Measurements from ENCODE around the gene VAMP8.
"Not testable (repeated sequence)": the region's sequence is repeated elsewhere in the genome, so short reads cannot be mapped to it uniquely, and the experiment has no call there.

Gene VAMP8

DNA sequence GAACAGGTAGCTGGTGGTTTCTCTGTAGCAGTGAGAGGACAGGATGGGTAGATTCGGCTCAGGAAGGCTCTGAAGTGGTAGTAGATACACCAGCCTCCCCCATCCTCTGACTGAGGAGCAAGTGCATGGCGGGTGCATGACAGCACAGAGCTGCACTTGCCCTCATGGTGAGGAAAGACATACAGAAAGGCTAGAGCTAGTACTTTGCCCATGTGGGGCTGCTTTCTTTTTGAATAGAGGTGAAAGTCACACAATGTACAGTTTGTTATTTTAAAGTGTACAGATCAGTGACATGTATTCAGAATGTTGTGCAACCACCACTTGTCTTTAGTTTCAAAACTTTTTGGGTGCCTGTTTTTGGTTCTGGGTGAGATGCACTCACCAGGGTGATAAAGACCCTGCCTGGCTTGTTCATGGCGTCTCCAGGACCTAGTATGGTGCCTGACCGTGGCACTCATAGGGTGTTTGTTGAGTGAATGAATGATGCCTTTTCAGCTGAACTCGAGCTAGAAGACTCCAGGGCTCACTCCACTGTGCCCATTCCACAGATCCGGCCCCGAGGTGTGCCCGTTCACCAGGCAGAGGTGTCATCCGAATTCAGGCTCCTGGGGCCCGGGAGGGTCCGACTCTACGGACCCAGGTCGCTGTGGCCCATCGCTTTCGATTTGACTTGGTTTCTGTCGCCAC, 6.4 kb downstream of the VAMP8 start:
- no peak for DNase-seq

DNA sequence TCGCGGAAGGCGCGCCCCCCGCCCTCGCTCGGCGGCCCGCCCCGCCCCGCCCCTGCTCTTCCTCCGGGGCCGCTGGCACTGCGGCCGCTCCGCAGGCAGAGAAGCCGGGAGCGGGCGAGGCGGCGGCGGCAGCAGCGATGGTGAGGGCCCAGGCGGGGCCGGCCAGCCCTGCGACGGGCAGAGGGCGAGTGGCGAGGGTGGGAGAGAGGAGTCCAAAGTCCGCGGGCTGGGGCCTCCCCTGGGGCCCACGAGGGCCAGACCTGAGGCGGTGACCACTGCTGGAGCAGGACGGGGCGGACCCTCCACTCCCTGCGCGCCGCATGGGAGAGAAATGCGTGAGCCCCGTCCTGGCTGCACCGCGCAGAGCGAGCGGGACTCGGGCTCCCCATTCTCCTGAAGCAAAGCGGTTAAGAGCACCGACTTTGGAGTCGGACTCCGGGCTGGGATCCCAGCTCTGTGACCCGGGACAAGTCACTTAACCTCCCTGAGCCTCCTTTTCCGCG, 7.0 kb downstream of the VAMP8 start, which contains the start of gene VAMP5:
VAMP5 (plus strand) TSS at position 78 of the 503 bp plus-strand sequence; CDS start at position 138, 60 bp downstream.
- no peak for DNase-seq

DNA sequence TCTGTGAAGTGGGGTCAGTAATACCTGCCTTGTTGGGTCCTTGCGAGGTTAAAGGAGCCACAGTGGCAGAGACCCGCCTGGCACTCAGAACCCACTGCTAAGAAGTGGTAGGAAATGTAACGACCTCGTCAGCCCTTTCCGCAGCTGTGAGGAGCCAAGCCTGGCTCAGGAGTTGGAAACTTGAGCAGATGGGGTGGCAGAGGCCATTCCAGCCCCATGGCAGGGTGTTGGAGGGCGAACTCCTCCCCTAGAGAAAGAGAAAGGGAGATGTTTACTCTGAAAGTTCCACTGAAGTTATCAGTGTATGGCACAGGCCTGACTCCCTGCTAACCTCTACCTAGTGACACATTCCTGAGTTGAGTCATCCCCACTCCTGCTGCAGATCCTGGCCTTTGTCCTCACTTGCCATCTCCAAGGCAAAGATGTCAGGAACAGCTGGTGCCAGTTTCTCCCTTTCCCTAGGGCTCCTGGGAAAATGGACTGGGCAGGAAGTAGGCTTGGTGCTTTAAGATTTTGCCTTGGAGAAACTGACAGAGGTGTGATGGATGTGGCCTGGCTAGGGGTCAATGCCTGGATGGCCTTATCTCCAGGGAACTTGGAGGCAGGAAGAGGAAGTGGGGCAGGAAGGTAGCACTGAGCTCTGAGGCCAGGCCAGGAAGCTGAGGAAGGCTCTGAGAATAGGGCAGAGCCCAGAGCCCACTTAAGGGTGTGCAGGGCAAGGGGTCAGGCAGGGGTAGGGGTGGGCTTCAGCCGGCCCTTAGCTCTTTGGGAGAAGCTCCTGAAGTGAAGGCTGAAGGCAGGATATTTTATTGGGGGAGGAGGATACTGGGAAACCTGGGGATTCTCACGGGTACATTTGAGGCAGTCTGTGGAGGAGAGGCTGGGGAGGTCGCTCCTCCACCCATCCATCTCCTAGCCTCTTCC, 7.7 kb downstream of the VAMP8 start:
- no peak for DNase-seq

DNA sequence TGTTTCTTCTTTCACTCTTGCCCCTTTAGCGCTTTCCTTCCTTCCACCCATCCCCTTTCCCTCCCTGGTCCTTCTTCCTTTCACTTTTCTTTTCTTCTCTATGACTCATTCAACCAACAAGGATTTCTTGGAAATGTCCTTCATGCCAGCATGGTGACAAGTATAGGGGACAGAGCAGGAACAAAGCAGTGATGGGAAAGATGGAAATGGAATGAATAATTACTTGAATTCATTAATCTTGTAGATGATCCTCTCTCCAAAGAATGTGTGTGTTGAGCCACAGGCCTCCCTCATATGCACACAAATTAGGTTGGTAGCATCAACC, 8.4 kb downstream of the VAMP8 start:
- DNase-seq, result no peak

DNA sequence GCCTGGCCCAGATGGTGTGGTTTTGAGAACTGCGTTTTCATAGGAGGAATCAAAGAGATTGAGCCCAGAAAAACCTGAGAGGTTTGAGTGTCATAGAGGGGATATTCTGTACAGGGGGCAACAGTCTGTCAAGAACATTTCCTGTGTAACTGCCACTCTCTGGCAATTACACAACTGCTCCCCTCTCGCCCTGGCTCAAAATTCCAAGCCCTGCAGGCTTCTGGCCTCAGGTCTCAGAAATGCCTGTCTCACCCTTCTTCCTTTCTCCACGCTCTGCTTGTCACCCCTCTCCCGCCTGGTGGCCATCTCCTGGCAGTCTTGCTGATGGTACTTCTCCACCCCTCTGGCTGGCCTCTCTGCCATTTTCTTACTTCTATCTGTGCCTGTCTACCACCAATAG, 10.8 kb downstream of the VAMP8 start:
- DNase-seq, result no peak

DNA sequence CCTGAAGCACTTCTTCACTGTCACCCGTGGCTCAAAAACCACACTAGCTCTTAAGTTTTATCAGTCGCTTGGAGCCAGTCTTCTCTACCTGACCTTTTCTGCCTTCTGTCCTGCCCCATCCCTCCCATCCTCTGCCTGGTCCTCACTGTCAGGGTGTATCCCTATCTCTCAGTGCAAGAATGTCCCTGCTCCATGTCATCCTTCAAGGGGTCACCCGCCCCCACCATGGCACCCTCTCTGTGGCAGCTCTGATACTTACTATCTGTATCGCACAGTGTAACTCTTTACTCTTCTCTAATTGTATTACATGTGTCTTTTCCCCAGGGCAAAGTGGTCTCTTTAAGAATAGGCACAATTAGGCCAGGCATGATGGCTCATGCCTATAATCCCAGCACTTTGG, 11.3 kb downstream of the VAMP8 start:
- no peak for DNase-seq

DNA sequence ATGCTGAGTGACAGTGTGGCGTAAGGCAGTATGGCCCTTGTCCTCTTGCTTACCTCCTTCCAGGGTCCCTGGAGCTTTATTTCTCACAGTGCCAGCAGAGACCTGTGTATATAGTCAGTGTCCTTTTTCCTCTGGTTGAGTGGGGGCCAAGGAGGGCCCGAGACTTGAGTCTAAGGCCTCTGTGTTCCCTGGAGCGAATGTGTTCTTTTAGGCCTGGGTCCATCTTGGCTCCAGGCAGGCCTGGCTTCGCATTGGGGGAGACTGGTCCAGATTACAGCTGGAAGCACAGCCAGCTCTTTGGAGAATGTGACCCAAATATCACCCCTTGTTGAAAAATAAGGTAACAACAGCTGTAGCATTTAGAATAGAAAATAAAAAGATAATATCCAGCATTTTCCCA, 11.8 kb downstream of the VAMP8 start:
- DNase-seq, result no peak

DNA sequence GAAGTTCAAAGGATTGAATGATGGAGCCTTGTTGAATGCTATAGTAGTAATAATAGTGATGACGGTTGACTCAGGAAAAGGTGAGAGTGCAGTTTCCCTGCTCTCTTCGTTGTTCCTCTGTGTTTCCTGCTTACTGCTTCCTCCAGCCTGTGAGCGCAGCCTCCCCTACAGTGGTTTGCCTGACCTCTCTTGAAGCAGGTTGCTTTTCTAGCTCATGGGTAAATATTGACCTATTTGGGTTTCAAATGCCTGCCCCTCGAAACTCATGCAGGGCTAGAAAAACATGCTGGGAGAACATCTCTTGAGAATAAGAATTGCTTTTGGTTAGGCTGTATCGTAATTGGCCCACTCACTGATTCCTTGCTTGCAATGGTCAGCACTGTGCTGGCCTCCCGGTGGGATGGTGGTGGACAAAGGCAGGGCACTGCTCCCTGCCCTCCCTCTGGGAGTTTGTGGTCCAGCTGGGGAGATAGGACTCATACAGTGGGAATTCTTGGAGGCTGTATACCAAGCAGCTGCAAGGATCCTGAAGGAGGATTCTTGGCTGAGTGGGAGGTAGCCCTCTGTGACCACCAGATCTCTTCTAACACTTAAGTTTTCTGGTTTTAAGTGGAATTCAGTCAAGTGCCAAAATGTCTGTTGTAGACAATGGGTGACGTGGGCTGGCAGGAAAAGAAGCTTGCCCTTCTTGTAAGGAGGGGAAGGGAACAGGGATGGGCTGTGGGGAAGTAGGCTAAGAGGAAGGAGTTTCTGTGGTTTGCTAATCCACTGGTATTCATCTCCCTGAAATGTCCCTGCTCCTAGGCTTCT, 12.8 kb downstream of the VAMP8 start:
- peak in 1 of 2 donors; percentile 24 for DNase-seq

DNA sequence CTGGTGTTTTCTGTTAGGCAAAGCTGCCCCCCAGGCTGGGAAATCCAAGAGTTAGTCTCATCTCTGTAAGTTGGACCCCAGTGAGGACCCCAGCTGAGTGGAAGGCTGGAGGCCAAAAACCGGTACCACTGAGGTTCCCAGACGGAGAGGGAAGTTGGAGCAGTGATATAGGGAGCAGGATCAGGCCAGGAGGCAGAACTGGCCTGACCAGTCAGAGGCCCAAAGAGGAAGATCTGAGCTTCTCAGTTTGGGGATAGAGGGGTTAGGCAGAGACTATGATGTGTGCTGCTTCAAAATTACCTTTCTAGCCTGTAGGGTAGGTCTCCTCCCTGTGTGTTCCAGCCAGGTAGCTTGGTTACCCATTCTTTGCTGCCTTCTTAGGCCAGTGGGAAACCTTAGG, 13.6 kb downstream of the VAMP8 start:
- DNase-seq, result no peak

DNA sequence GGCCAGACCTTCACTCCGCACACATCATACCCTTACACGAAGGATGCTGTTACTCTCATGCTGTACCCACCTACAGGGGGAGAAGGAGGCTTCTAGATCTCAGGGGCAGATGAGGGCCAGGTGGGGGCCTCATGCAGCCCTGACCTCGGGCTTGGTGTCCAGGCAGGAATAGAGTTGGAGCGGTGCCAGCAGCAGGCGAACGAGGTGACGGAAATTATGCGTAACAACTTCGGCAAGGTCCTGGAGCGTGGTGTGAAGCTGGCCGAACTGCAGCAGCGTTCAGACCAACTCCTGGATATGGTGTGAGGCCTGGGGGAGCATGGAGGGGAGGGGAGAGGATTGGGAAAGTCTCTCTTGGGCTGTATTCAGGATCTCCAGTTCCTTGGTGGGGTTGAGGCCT, 14.2 kb downstream of the VAMP8 start:
- DNase-seq, result no peak

DNA sequence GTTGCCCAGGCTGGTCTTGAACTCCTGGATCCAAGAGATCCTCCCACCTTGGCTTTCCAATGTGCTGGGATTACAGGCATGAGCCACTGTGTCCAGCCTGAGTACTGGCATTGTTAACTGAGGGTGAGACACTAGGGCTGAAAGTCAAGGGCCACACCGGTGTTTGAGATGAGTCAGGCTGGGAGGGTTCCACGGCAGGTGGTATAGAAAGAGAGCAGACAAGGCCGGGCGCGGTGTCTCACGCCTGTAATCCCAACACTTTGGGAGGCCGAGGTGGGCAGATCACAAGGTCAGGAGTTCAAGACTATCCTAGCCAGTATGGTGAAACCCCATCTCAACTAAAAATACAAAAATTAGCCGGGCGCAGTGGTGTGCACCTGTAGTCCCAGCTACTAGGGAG, 14.9 kb downstream of the VAMP8 start:
- not testable (repeated sequence) for DNase-seq

DNA sequence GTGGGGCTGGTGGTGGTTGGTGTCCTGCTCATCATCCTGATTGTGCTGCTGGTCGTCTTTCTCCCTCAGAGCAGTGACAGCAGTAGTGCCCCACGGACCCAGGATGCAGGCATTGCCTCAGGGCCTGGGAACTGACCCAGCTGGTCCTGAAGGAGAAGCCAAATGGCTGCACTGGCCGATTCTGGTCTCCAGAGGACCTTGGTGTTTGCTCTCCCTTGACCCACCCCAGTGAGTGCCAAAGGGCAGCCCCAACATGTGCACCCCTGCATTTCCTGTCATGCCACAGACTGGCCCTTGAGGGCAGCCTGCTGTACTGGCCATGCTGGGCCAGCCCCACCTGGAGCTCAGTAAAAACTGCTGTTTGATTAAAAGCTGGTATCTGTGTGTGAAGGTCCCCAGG, 15.6 kb downstream of the VAMP8 start:
- DNase-seq, result no peak

DNA sequence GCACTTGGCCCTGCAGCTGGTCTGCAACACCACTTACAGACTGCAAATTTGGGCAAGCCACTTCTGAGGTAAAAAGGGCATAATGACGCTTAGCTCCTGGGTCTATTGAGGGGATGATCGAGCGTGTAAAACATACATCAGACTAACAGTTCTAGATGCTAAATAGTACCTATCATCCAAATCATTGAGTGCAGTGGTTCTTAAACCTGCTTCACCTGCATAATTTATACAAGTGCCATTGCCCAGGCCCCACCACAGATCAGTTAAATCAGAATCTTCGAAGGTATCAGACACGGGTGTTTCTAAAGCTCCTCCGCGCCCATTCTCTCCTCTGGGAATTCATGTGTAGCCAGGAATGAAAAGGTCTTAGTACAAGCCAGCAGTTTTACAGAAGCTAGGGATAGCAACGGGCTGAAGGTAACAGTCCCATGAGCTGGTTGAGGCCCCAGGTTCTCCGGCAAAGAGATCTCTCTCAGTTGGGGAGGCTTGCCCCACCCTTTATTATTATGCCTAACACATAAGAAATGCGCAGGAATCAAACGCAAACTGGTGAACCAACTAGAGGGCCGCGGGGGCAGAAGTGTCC, 17.4 kb downstream of the VAMP8 start:
- no peak for DNase-seq

DNA sequence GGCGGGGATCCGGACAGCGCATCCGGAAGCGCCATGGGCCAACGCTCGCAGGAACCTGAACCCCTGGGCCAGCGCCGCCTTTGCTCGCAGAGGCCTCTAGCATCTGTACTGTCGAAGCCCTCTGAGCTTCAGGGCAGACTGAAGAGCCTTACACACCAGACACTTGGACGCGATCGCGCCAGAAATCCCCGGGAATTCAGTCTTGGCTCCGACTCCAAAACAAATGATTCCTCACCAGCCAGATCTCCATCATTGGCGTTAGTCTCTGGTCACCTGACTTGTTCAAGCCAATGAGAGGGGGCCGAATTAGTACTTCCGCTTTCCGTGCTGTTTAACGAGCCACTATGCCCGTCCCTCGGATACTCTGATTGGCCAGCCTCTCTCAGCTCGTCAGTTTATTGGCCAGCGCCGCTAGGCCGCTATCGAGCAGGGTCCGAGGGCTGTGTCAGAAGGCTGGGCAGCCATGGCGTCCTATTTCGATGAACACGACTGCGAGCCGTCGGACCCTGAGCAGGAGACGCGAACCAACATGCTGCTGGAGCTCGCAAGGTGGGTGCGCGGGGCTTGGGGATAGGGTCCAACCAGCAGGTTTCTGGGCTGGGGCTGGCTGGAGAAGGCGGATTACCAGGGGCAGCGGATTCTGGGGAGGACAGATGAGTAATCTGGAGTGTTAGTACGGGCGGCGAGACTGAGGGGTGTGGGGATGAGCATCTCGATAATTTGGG, 18.1 kb downstream of the VAMP8 start, which contains the start of gene RNF181:
RNF181 (plus strand) TSS at position 445 of the 725 bp plus-strand sequence; CDS start at position 464, 19 bp downstream.
- peak; percentile 97 to 99 for DNase-seq

DNA sequence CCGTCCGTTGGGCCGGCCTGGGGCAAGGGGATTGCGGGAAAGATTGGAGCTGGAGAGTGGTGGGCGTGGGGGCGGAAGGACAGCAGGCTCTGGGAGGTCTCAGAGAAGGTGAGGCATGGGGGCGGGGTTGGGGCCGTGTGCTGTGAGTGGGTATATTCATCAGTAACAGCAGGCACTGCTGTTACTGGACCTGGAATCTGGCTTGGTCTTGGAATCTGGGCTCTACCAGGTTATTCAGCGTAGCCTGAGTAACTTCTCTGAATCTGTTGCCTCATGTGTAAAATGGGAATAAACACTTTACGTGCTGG, 18.6 kb downstream of the VAMP8 start:
- no peak for DNase-seq

DNA sequence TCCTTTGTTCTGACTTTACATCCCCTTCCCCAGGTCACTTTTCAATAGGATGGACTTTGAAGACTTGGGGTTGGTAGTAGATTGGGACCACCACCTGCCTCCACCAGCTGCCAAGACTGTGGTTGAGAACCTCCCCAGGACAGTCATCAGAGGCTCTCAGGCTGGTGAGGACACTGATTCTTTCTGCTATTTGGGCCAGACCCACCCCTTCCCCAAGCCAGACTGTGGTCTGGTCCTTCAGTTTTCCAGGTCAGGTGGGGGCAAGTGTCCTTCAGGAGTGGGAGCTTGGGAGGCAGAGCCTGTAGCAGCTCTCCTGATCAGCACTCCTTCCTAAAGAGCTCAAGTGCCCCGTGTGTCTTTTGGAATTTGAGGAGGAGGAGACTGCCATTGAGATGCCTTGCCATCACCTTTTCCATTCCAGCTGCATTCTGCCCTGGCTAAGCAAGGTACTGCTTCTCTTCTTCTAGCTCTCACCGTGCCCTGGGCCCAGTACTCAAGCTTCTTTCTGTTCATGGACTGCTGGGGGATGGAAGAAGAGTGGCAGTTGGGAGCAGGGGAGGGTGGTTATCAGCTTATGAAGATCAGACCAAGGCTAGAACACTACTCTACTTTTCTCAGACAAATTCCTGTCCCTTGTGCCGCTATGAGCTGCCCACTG, 19.2 kb downstream of the VAMP8 start:
- no peak for DNase-seq

DNA sequence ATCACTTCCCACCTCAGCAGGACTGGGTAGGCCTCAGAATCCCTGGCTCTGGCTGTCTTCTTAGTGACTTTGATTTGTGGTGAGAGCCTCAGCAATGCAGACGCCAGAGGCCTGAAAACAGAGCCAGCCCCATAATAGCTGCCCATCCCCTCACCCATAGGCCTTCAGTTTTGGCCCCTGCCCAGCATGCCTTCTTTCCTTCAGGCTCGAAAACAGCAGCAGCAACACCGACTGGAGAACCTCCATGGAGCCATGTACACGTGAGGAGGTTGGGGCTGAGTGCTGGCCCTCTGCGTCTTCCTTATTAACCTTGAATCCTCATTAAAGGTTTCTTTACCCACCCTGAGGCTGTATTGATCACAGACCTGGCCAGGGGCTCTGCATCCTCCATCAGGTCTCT, 19.9 kb downstream of the VAMP8 start:
- DNase-seq, result no peak

DNA sequence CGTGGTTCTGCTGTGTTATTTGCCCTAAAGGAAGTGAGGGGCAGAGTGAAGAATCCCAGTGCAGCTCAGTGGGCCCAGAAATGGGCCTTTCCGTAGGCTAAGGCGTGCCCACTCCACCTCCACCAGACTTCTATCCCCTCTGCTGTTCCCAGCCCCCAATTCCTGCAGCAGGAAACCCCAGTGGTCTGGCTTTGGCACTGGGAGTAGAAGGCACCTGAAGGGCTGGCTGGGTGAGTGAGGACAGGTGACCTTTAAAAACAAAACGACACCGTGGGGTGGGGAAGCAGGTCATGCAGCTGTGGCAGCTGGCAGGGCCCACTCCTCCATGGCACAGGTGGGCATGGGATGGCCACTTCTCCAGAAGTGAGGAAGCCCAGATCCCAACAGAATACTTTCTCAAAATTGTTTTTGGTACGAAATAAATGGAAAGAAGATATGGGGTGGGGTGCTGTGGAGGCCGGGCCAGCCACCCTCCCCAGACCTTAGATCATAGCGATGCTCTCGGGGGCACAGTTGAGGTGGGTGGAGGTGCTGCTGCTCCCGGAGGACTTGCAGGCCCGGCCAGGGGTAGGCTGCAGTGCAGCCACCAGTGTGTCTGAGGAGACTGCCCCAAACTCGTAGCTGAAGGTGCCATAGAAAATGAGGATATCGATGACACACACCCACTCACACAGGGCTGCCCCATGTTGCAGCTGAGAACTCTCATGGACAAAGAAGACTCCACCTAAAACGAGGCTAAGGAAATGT, 21.4 kb downstream of the VAMP8 start:
- no peak for DNase-seq

DNA sequence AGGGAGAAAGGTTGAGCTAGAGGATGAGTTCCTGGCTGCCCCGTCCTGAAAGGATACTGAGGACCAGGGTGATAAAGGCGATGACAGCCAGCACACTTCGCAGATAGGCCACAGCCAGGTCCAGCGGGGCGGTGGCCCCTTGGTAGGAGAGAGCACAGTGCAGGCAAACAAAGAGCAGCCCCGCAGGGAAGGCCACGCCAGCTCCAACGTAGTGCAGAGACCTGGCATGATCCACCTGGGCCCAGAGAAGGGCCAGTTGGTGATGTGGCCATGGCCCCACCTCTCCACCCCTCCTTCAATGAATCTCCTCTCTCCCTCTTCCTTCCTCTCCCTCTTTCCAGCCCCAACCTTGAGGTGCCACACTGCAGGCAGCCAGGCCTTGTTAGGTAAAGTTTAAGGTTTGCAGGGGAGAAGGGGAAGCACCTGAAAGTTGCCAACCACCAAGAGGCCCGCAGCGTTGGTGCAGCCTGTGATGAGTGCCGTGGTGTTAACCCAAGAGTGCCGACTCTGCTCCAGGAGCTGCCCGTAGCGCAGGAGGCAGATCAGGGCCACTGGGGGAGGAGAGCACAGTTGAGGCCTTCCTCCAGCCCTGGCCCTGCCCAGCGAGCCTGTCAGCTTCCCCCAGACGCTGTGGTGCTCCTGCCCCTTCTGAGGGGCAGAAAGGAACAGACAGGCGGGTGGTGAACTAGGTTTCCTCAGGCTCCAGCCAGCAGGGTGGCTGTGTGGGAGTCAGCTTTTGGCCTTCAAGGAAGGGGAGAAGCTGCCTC, 22.3 kb downstream of the VAMP8 start:
- DNase-seq, result no peak

DNA sequence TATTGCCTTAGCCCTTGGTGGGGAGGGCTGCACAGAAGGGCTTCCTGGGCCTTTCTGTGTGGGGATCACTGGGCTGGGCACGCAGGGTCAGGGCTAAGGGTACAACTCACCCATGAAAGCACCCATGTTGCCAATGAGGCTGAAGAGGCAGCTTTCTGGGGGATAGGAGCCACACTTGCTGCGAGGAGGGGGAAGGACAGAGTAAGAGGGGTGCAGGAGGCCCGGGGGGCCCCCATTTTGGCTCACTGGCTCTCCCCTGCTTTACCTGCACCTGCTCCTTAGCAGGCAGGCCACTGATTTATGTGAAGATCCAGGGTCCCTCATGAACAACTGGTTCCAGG, 22.8 kb downstream of the VAMP8 start:
- no peak for DNase-seq

Data from hippocampal formation (tissue), 2 donors.